ENCODE results near the gene DEXI. TPM values are rescaled to one million over a fixed set of nuclear protein-coding genes. Genes with fewer than 3 reads are reported as not detected.

Gene DEXI
- total and polyA plus RNA-seq, 9 of the 15 experiments (the other 6 are each of a cell fraction or from before 2014, with no cell fraction given): 2.9 to 40.1 (median 22.0) TPM

- Histone ChIP-seq H3K27me3 (ENCODE audit: control insufficient read depth in 2 of 2, insufficient read depth in 2 of 2, low read length in 2 of 2) (no peaks in the 10 kb centered on the region), H3K27ac (ENCODE audit: extremely low read depth, low read depth, low read length) (no peak overlapping the region), H3K4me3 (no peak overlapping the region), H3K9me1 (ENCODE audit: control insufficient read depth, insufficient read depth, low read length) (peaks cover 5% of the 10 kb centered on the region), H3K79me2 (ENCODE audit: control insufficient read depth, insufficient read depth, low read length) (no peaks in the 10 kb centered on the region), H3K9me3 (replicated peaks; ENCODE audit: control insufficient read depth, insufficient read depth, low read depth, low read length) (no peaks in the 10 kb centered on the region), H3K9ac (ENCODE audit: insufficient read depth in 1 of 2, low read depth in 2 of 2, low read length in 2 of 2) (no peak overlapping the region), H3K36me3 (ENCODE audit: control insufficient read depth, insufficient read depth, low read length) (peaks cover 44% of the 10 kb centered on the region), H4K20me1 (replicated peaks; ENCODE audit: control insufficient read depth, insufficient read depth, low read length) (peaks cover 9% of the 10 kb centered on the region; the same call in 1 of the 2 replicates), H2AFZ (ENCODE audit: low read depth, low read length) (no peak overlapping the region), H3K4me1 (replicated peaks in 1 of 2; ENCODE audit: control insufficient read depth in 2 of 2, insufficient read depth in 2 of 2, low read length in 2 of 2) (peaks cover 9 to 22% of the 10 kb centered on the region in 2 experiments; a peak in 4 of 5 replicates), H3K4me2 (ENCODE audit: insufficient read depth, low read length) (no peak overlapping the region)
- POLR2A ChIA-PET: no interaction called here
- intact Hi-C loops (cut with micrococcal nuclease) (no loop called here), in situ Hi-C loops (cut with MboI) (no loop called here)
- CTCF ChIA-PET (ENCODE audit: low intra/inter-chr PET ratio): no interaction called here
- WGBS (ENCODE audit: insufficient coverage, low coverage, missing lambda C conversion rate): 58% methylated on average over 11 of the region's 11 CpGs
- no TSS peak for BruUV-seq (replicated peaks)
- ATAC-seq (no peak), FAIRE-seq (no peak), DNase-seq (ENCODE audit: extremely low read depth in 1 of 4, low spot score in 3 of 4) (no peak)
- TF ChIP-seq THAP7 (CRISPR knock-in tag; IDR thresholded peaks at IDR 0.05): no peak
- no peak for TF ChIP-seq ZNF589 (CRISPR knock-in tag; IDR thresholded peaks at IDR 0.05; ENCODE audit: low read depth)
- TF ChIP-seq, protein P1, sequence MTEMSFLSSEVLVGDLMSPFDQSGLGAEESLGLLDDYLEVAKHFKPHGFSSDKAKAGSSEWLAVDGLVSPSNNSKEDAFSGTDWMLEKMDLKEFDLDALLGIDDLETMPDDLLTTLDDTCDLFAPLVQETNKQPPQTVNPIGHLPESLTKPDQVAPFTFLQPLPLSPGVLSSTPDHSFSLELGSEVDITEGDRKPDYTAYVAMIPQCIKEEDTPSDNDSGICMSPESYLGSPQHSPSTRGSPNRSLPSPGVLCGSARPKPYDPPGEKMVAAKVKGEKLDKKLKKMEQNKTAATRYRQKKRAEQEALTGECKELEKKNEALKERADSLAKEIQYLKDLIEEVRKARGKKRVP (CRISPR knock-in tag; IDR thresholded peaks at IDR 0.05): no peak
- TF ChIP-seq POU5F1 (IDR thresholded peaks at IDR 0.05; ENCODE audit: borderline replicate concordance, low read depth, low read length, partially characterized antibody): no peak
- TF ChIP-seq, protein P2, sequence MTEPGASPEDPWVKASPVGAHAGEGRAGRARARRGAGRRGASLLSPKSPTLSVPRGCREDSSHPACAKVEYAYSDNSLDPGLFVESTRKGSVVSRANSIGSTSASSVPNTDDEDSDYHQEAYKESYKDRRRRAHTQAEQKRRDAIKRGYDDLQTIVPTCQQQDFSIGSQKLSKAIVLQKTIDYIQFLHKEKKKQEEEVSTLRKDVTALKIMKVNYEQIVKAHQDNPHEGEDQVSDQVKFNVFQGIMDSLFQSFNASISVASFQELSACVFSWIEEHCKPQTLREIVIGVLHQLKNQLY (CRISPR knock-in tag; conservative IDR thresholded peaks at IDR 0.05): no peak
- no peak for TF ChIP-seq RNF2 (IDR thresholded peaks at IDR 0.05)
- no peak for TF ChIP-seq SRF (CRISPR knock-in tag; IDR thresholded peaks at IDR 0.05)
- no peak for TF ChIP-seq ZNF165 (CRISPR knock-in tag; IDR thresholded peaks at IDR 0.05; ENCODE audit: borderline replicate concordance)
- TF ChIP-seq ZNF586 (CRISPR knock-in tag; conservative IDR thresholded peaks at IDR 0.05): no peak
- no peak for TF ChIP-seq AFF1 (IDR thresholded peaks at IDR 0.05; ENCODE audit: low read depth in 1 of 2, partially characterized antibody in 2 of 2)
- TF ChIP-seq ZC3H11A (IDR thresholded peaks at IDR 0.05; ENCODE audit: low read depth, low read length): no peak
- no peak for TF ChIP-seq ZNF707 (CRISPR knock-in tag; conservative IDR thresholded peaks at IDR 0.05)
- TF ChIP-seq, protein P3, sequence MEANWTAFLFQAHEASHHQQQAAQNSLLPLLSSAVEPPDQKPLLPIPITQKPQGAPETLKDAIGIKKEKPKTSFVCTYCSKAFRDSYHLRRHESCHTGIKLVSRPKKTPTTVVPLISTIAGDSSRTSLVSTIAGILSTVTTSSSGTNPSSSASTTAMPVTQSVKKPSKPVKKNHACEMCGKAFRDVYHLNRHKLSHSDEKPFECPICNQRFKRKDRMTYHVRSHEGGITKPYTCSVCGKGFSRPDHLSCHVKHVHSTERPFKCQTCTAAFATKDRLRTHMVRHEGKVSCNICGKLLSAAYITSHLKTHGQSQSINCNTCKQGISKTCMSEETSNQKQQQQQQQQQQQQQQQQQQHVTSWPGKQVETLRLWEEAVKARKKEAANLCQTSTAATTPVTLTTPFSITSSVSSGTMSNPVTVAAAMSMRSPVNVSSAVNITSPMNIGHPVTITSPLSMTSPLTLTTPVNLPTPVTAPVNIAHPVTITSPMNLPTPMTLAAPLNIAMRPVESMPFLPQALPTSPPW (CRISPR knock-in tag; IDR thresholded peaks at IDR 0.05): no peak
Observed at GRCh38 chr16:10987361-10988163, 45.3 kb upstream of the DEXI start.

Measured in K562 (cell line).